Body of pancreas (tissue), 4 donors: ENCODE measurements around the gene SIGLEC10.

Experiments
- POLR2A ChIP-seq, 3 donors: fragments of 450-650 bp; IDR thresholded peaks; one replicate each; pipeline ENCODE4 v1.6.1; 2016; ENCODE audit warnings: antibody characterized with exemption in 3 of 3, mild to moderate bottlenecking in 2 of 3
- TF ChIP-seq, protein P1 (sequence below), 7 experiments: fragments of 450-650 bp in 4 of 7; fragments of 200-600 bp in 3 of 7; sonication (generic) in 3 of 7; IDR thresholded peaks; one replicate each; pipeline ENCODE4 v1.5.1; 2016 to 2019; ENCODE audit warnings: antibody characterized with exemption in 7 of 7

GRCh38 chr19:51417107-51417809 is at the start of gene SIGLEC10:
- TF ChIP-seq POLR2A (IDR thresholded peaks at IDR 0.05) = peak in 2 of 3 donors; percentile 9 to 36
- TF ChIP-seq, protein P1, sequence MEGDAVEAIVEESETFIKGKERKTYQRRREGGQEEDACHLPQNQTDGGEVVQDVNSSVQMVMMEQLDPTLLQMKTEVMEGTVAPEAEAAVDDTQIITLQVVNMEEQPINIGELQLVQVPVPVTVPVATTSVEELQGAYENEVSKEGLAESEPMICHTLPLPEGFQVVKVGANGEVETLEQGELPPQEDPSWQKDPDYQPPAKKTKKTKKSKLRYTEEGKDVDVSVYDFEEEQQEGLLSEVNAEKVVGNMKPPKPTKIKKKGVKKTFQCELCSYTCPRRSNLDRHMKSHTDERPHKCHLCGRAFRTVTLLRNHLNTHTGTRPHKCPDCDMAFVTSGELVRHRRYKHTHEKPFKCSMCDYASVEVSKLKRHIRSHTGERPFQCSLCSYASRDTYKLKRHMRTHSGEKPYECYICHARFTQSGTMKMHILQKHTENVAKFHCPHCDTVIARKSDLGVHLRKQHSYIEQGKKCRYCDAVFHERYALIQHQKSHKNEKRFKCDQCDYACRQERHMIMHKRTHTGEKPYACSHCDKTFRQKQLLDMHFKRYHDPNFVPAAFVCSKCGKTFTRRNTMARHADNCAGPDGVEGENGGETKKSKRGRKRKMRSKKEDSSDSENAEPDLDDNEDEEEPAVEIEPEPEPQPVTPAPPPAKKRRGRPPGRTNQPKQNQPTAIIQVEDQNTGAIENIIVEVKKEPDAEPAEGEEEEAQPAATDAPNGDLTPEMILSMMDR (IDR thresholded peaks at IDR 0.05) = no peak
